ENCODE data around the gene MAP3K10.

- no peak for TF ChIP-seq CTCF (IDR thresholded peaks at IDR 0.05; ENCODE audit: poor library complexity, severe bottlenecking)
- TF ChIP-seq POLR2AphosphoS5 (IDR thresholded peaks at IDR 0.05): no peak
- no peak for TF ChIP-seq EP300 (conservative IDR thresholded peaks at IDR 0.05; ENCODE audit: poor library complexity, severe bottlenecking)
Measured at GRCh38 chr19:40231057-40231456, 39.8 kb downstream of the MAP3K10 start.

Data from neural cell (in vitro differentiated cells).